ENCODE data around the gene UBA1.

Gene UBA1

DNA sequence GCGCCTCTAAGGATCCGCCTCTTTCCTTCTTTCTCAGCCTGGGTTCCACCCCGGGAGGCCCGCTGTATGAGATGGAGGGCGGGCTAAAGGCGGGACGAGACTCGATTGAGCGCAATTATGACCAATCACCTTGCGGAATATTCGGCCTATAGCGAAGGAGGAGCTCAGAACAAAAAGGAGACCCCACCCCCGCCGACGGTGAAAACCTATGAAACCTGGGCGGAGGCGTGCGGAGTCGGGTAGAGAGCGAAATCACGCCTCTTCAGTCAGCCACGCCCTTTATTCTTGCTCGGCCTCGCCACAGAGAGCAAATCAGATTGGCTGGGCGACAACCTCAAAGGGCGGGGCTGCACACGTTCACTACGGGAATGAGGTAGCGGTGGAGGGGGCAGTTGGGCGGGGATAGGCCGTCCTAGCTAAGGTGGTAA is 24.2 kb downstream of the UBA1 start:
- peak overlapping the region; percentile 73 for H3K4me3 ChIP-seq (ENCODE audit: low read length)
- peaks cover 5% of the 10 kb centered on the region for H3K36me3 ChIP-seq (ENCODE audit: control insufficient read depth, insufficient read depth, low read length)
- no peak overlapping the region for H3K4ac ChIP-seq (ENCODE audit: low read depth, low read length)
- H2AK5ac ChIP-seq (ENCODE audit: low read length) = no peak overlapping the region
- no peak overlapping the region for H2BK5ac ChIP-seq (ENCODE audit: low read length)
- no peak overlapping the region for H2BK15ac ChIP-seq (replicated peaks; ENCODE audit: low read depth)
- peak; percentile 99 for DNase-seq
- H2BK120ac ChIP-seq (ENCODE audit: low read depth, low read length) = no peak overlapping the region
- H3K4me1 ChIP-seq (ENCODE audit: control insufficient read depth, low read depth, low read length) = peaks cover 1% of the 10 kb centered on the region
- no peak overlapping the region for H3K18ac ChIP-seq (ENCODE audit: low read length)
- H4K5ac ChIP-seq (ENCODE audit: low read length) = no peak overlapping the region
- H3K23ac ChIP-seq (ENCODE audit: low read length) = no peak overlapping the region
- no CpG with 5 or more reads among the region's 31 CpGs for WGBS (ENCODE audit: extremely low coverage, insufficient coverage, low lambda C conversion rate)
- peaks cover 33% of the 10 kb centered on the region for H3K79me2 ChIP-seq (ENCODE audit: control insufficient read depth, insufficient read depth, low read length)
- H3K9ac ChIP-seq (ENCODE audit: low read length) = peak overlapping the region; percentile 89
- peaks cover 2% of the 10 kb centered on the region for H3K79me1 ChIP-seq (ENCODE audit: low read length)
- H3K56ac ChIP-seq (ENCODE audit: low read length) = peak overlapping the region; percentile 92
- no peak overlapping the region for H4K8ac ChIP-seq (ENCODE audit: low read depth, low read length)
- H3K27me3 ChIP-seq (ENCODE audit: insufficient read depth, low read length, poor library complexity) = no peaks in the 10 kb centered on the region
- peak overlapping the region; percentile 89 for H3K27ac ChIP-seq (ENCODE audit: low read depth, low read length)
- H3K4me2 ChIP-seq (ENCODE audit: low read length) = peak overlapping the region; percentile 54

DNA sequence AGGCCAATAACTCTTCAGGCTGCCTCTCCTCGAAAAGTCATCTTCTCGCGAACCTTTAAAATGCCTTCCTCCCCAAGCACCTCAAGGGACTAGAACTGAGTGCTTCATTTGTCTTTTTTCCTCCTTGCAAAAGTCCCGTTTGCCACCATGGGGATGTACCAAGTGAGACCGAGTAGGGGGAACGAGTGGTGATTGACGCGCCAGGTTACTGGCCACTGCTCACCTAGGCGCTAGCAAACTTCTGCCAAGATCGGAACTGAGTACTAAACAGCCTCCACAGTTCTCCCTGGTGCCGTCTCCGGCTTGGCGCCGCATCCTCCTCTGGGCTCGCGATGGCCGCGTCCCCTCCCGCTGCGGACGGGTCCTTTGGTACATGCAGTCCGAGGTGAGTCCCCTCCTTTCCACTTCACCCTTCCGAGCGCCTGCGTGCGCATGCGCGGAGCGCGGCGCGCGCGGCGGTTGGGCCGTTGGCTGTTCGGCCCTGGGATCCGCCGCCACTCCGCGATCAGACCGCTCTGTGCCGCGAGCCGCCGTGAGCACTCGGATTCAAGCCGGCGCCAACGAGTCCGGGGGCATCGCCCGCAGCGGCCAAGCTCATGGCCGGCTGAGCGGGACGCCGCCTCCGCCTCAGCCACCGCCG is 24.8 kb downstream of the UBA1 start, which contains the start of gene CDK16:
Gene CDK16, plus strand, starts transcription at position 402 of the 640 bp plus-strand sequence. CDS start 4,877 bp downstream, outside the sequence.
- peak within 1 kb of the TSS; percentile 89 for H3K27ac ChIP-seq (ENCODE audit: low read depth, low read length)
- peak within 1 kb of the TSS; percentile 81 for H3K4me2 ChIP-seq (ENCODE audit: low read length)
- H3K23ac ChIP-seq (ENCODE audit: low read length) = no peak within 1 kb of the TSS
- H2AK5ac ChIP-seq (ENCODE audit: low read length) = no peak within 1 kb of the TSS
- no peak within 1 kb of the TSS for H4K5ac ChIP-seq (ENCODE audit: low read length)
- peak within 1 kb of the TSS; percentile 92 for H3K56ac ChIP-seq (ENCODE audit: low read length)
- no peak within 1 kb of the TSS for H4K8ac ChIP-seq (ENCODE audit: low read depth, low read length)
- H3K27me3 ChIP-seq (ENCODE audit: insufficient read depth, low read length, poor library complexity) = no peaks in the 10 kb centered on the region
- H2BK15ac ChIP-seq (replicated peaks; ENCODE audit: low read depth) = no peak within 1 kb of the TSS
- WGBS (ENCODE audit: extremely low coverage, insufficient coverage, low lambda C conversion rate) = no CpG with 5 or more reads among the region's 61 CpGs
- peak within 1 kb of the TSS; percentile 95 for H3K18ac ChIP-seq (ENCODE audit: low read length)
- peak within 1 kb of the TSS; percentile 55 for H2BK5ac ChIP-seq (ENCODE audit: low read length)
- H3K9ac ChIP-seq (ENCODE audit: low read length) = peak within 1 kb of the TSS; percentile 91
- peaks cover 33% of the 10 kb centered on the region for H3K79me2 ChIP-seq (ENCODE audit: control insufficient read depth, insufficient read depth, low read length)
- H3K79me1 ChIP-seq (ENCODE audit: low read length) = peaks cover 2% of the 10 kb centered on the region
- H3K4me3 ChIP-seq (ENCODE audit: low read length) = peak within 1 kb of the TSS; percentile 73
- no peak within 1 kb of the TSS for H2BK120ac ChIP-seq (ENCODE audit: low read depth, low read length)
- H3K4ac ChIP-seq (ENCODE audit: low read depth, low read length) = peak within 1 kb of the TSS; percentile 93
- DNase-seq = peak; percentile 82
- H3K4me1 ChIP-seq (ENCODE audit: control insufficient read depth, low read depth, low read length) = peaks cover 1% of the 10 kb centered on the region
- H3K36me3 ChIP-seq (ENCODE audit: control insufficient read depth, insufficient read depth, low read length) = peaks cover 3% of the 10 kb centered on the region

DNA sequence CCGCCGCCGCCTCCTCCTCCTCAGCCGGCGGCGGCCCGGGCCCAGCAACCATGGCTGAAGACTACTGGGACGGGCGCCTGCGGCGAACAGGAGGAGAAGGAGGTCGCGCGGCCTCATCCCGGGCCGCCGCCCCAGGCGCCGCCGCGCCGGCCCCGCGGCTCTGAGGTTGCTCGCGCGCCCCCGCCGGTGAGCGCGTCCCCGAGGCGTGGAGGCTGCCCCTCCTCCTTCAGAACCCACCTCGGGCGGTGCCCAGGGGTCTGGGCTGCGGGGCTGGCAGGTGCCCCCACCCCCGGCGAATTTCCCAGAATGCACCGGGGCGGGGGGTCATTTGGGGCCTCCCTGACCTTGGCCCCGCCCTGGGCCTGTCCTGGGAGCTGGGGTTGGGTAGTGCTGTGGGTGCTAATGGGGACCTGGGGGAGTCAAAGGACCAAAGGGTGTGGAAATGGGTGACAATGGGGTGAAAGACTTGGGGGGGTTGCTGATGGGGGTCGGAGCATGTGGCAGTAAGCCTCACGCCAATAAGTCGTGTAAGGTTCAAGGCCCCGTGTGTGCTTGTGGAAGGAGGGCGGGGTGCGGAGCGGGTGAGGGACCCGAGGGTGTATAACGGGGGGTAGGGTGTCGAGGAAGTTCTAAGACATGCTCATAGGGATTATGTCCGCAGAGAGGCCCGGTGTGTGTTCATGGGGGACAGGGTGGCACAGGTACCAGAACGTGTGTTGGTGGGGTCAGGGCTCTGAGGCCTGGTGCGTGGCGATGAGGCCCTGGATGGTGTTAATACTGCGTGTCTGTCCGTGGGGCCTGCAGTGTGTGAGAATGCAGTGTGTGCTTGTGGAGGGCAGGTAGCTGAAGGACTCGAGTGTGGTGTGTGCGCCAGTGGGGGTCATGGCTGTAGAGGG is 25.5 kb downstream of the UBA1 start:
- Histone ChIP-seq H3K4me2 (ENCODE audit: low read length) (peak overlapping the region; percentile 81), H2BK5ac (ENCODE audit: low read length) (peak overlapping the region; percentile 55), H2AK5ac (ENCODE audit: low read length) (no peak overlapping the region), H3K36me3 (ENCODE audit: control insufficient read depth, insufficient read depth, low read length) (peaks cover 3% of the 10 kb centered on the region), H3K27ac (ENCODE audit: low read depth, low read length) (peak overlapping the region; percentile 89), H3K4me1 (ENCODE audit: control insufficient read depth, low read depth, low read length) (peaks cover 1% of the 10 kb centered on the region), H3K18ac (ENCODE audit: low read length) (peak overlapping the region; percentile 95), H2BK120ac (ENCODE audit: low read depth, low read length) (no peak overlapping the region), H3K23ac (ENCODE audit: low read length) (no peak overlapping the region), H3K4me3 (ENCODE audit: low read length) (peak overlapping the region; percentile 68), H3K9ac (ENCODE audit: low read length) (peak overlapping the region; percentile 91), H3K79me2 (ENCODE audit: control insufficient read depth, insufficient read depth, low read length) (peaks cover 33% of the 10 kb centered on the region), H3K4ac (ENCODE audit: low read depth, low read length) (peak overlapping the region; percentile 93), H3K79me1 (ENCODE audit: low read length) (peaks cover 2% of the 10 kb centered on the region), H4K8ac (ENCODE audit: low read depth, low read length) (no peak overlapping the region), H2BK15ac (replicated peaks; ENCODE audit: low read depth) (no peak overlapping the region), H4K5ac (ENCODE audit: low read length) (no peak overlapping the region), H3K56ac (ENCODE audit: low read length) (peak overlapping the region; percentile 92), H3K27me3 (ENCODE audit: insufficient read depth, low read length, poor library complexity) (no peaks in the 10 kb centered on the region)
- no CpG with 5 or more reads among the region's 60 CpGs for WGBS (ENCODE audit: extremely low coverage, insufficient coverage, low lambda C conversion rate)
- peak; percentile 34 for DNase-seq

DNA sequence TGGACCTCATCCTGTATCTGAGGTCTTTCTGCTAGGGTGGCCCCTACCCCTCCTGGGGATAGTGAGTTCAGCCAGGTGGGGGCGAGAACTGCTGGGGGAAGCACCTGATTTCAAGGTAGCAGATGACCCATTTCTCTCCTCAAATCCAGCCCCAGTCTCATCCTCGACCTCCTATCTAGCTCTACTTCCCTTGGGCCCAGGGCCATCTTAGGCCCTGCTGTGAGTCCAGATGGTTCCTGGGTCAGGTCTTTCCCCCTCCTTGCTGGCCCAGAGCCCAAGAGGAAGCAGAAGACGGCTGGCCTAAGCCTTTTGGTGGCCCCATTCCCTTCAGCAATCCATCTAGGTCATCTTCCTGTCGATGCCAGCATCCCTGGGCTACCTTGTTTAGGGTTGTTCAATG is 28.1 kb downstream of the UBA1 start:
- Histone ChIP-seq H2AK5ac (ENCODE audit: low read length) (no peak overlapping the region), H4K8ac (ENCODE audit: low read depth, low read length) (no peak overlapping the region), H3K36me3 (ENCODE audit: control insufficient read depth, insufficient read depth, low read length) (no peaks in the 10 kb centered on the region), H3K4ac (ENCODE audit: low read depth, low read length) (no peak overlapping the region), H3K79me1 (ENCODE audit: low read length) (peaks cover 2% of the 10 kb centered on the region), H3K56ac (ENCODE audit: low read length) (no peak overlapping the region), H3K9ac (ENCODE audit: low read length) (no peak overlapping the region), H4K5ac (ENCODE audit: low read length) (no peak overlapping the region), H2BK5ac (ENCODE audit: low read length) (no peak overlapping the region), H3K4me2 (ENCODE audit: low read length) (no peak overlapping the region), H3K4me3 (ENCODE audit: low read length) (no peak overlapping the region), H3K4me1 (ENCODE audit: control insufficient read depth, low read depth, low read length) (peaks cover 1% of the 10 kb centered on the region), H2BK15ac (replicated peaks; ENCODE audit: low read depth) (no peak overlapping the region), H3K79me2 (ENCODE audit: control insufficient read depth, insufficient read depth, low read length) (peaks cover 33% of the 10 kb centered on the region), H3K23ac (ENCODE audit: low read length) (no peak overlapping the region), H3K27me3 (ENCODE audit: insufficient read depth, low read length, poor library complexity) (no peaks in the 10 kb centered on the region), H3K27ac (ENCODE audit: low read depth, low read length) (no peak overlapping the region), H2BK120ac (ENCODE audit: low read depth, low read length) (no peak overlapping the region), H3K18ac (ENCODE audit: low read length) (no peak overlapping the region)
- no CpG with 5 or more reads among the region's 4 CpGs for WGBS (ENCODE audit: extremely low coverage, insufficient coverage, low lambda C conversion rate)
- DNase-seq = no peak

DNA sequence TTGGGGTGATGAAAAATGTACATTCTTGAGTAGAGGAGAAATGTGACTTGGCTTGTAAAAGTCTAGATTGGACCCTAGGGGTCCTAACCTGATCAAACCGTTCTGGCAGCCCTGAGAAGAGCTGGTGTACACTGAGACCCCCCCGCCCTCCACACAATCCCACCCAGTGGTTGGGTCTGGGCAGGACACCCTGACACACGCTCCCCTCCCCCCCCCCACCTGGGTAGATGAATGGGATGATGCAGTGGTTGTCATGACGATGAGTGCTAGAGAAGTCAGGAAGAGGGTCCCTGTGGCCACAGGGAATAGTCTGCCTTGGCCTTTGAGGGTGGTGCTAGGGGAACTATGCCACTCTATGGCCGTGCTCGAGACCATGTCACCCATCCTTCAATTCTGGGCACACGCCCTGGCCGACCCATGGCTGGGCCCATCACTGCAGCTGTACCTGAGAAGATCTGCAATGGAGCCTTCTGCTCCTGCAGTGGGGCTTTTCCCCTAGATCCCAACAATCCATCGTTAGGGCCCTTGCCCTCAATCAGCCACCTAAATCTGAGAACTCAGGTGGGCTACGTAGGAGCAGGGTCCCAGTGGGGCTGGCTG is 29.2 kb downstream of the UBA1 start:
- Histone ChIP-seq H3K79me2 (ENCODE audit: control insufficient read depth, insufficient read depth, low read length) (peaks cover 33% of the 10 kb centered on the region), H2BK15ac (replicated peaks; ENCODE audit: low read depth) (no peak overlapping the region), H3K79me1 (ENCODE audit: low read length) (peaks cover 2% of the 10 kb centered on the region), H3K18ac (ENCODE audit: low read length) (no peak overlapping the region), H3K4me3 (ENCODE audit: low read length) (no peak overlapping the region), H3K23ac (ENCODE audit: low read length) (no peak overlapping the region), H3K4me1 (ENCODE audit: control insufficient read depth, low read depth, low read length) (peaks cover 1% of the 10 kb centered on the region), H3K4ac (ENCODE audit: low read depth, low read length) (no peak overlapping the region), H2BK120ac (ENCODE audit: low read depth, low read length) (no peak overlapping the region), H3K27me3 (ENCODE audit: insufficient read depth, low read length, poor library complexity) (no peaks in the 10 kb centered on the region), H3K36me3 (ENCODE audit: control insufficient read depth, insufficient read depth, low read length) (no peaks in the 10 kb centered on the region), H3K9ac (ENCODE audit: low read length) (no peak overlapping the region), H4K8ac (ENCODE audit: low read depth, low read length) (no peak overlapping the region), H2AK5ac (ENCODE audit: low read length) (no peak overlapping the region), H3K27ac (ENCODE audit: low read depth, low read length) (no peak overlapping the region), H3K56ac (ENCODE audit: low read length) (no peak overlapping the region), H2BK5ac (ENCODE audit: low read length) (no peak overlapping the region), H3K4me2 (ENCODE audit: low read length) (no peak overlapping the region), H4K5ac (ENCODE audit: low read length) (no peak overlapping the region)
- DNase-seq = peak; percentile 63
- WGBS (ENCODE audit: extremely low coverage, insufficient coverage, low lambda C conversion rate) = no CpG with 5 or more reads among the region's 10 CpGs
